Fibroblast of skin of right quadriceps (primary cell): ENCODE data around the gene ARL16.
A peak's percentile ranks its signal among the peaks of the same experiment; 100 is the strongest.

Experiments
- DNase-seq: peaks from one replicate; pipeline ENCODE4 v3.0.0-alpha.2; 2013

The ARL16 gene

GRCh38 chr17:81638683-81639082, 44.9 kb downstream of the ARL16 start:
- DNase-seq, result no peak

- DNase-seq, result peak; percentile 85
Observed at GRCh38 chr17:81636505-81637288, 46.9 kb downstream of the ARL16 start, which contains the start of the genes NPLOC4 and TSPAN10. NPLOC4 (minus strand) TSS chr17:81637112; CDS start chr17:81636930, 182 bp downstream. TSPAN10 (plus strand) TSS chr17:81637196; CDS start chr17:81642413, 5,217 bp downstream.

- no peak for DNase-seq
Observed at GRCh38 chr17:81635973-81636504, 47.6 kb downstream of the ARL16 start.

GRCh38 chr17:81635431-81635830, 48.2 kb downstream of the ARL16 start:
- DNase-seq, result no peak

GRCh38 chr17:81631482-81631881, 52.1 kb downstream of the ARL16 start:
- DNase-seq, result no peak
